Common myeloid progenitor, CD34-positive (primary cell): Measurements from ENCODE around the gene PRKCH.
"Not testable (repeated sequence)": the region's sequence is repeated elsewhere in the genome, so short reads cannot be mapped to it uniquely, and the experiment has no call there.

ENCODE experiments used
- CTCF ChIA-PET: fragments of 350-600 bp; sonication (Branson Sonifier 250); formaldehyde crosslinking; loops from one replicate; lab custom pipeline; 2021; ENCODE audit warnings: antibody characterized with exemption; lab: Charles Lee
- POLR2A ChIA-PET: fragments of 350-600 bp; sonication (Branson Sonifier 250); formaldehyde crosslinking; loops from one replicate; lab custom pipeline; 2021; ENCODE audit warnings: antibody characterized with exemption; lab: Charles Lee
- DNase-seq, 3 donors: peaks; one replicate each; pipeline versions ENCODE4 v3.0.0 to v3.0.0-alpha.2; 2013
- H3K27ac ChIP-seq, 2 experiments: 1 replicate in 1 of 2; 2 replicates in 1 of 2; pipeline ENCODE4 v1.7.0; 2013; ENCODE audit warnings: inconsistent platforms in 2 of 2, low read length in 2 of 2, mild to moderate bottlenecking in 2 of 2, low read depth in 1 of 2, moderate library complexity in 1 of 2; ENCODE audit not compliant: severe bottlenecking in 2 of 2, insufficient read depth in 1 of 2, poor library complexity in 1 of 2
- H3K27me3 ChIP-seq, 5 experiments: replicated peaks in 2 of 5; 1 replicate in 3 of 5; 2 replicates in 2 of 5; pipeline versions ENCODE4 v1.6.1 to v1.7.0; 2013; ENCODE audit warnings: low read length in 4 of 5, mild to moderate bottlenecking in 2 of 5, moderate library complexity in 2 of 5, inconsistent platforms in 1 of 5; ENCODE audit not compliant: insufficient read depth in 5 of 5, control insufficient read depth in 4 of 5
- H3K36me3 ChIP-seq, 4 experiments: 1 replicate in 2 of 4; 2 replicates in 2 of 4; pipeline versions ENCODE4 v1.6.1 to v1.7.0; 2013; ENCODE audit warnings: low read length in 3 of 4, control low read depth in 1 of 4, mild to moderate bottlenecking in 1 of 4; ENCODE audit not compliant: control insufficient read depth in 4 of 4, insufficient read depth in 4 of 4
- H3K4me1 ChIP-seq, 4 experiments: 1 replicate in 3 of 4; 2 replicates in 1 of 4; pipeline versions ENCODE4 v1.6.1 to v1.7.1; 2013; ENCODE audit warnings: low read length in 3 of 4, mild to moderate bottlenecking in 3 of 4, control low read depth in 1 of 4, inconsistent platforms in 1 of 4, moderate library complexity in 1 of 4; ENCODE audit not compliant: control insufficient read depth in 4 of 4, insufficient read depth in 4 of 4; ENCODE audit errors: control extremely low read depth in 1 of 4
- H3K4me3 ChIP-seq, 7 experiments: 1 replicate in 4 of 7; 2 replicates in 3 of 7; pipeline versions ENCODE4 v1.5.1 to v1.7.0; 2013; ENCODE audit warnings: mild to moderate bottlenecking in 7 of 7, low read length in 6 of 7, moderate library complexity in 6 of 7, inconsistent platforms in 2 of 7, low read depth in 2 of 7, control low read depth in 1 of 7; ENCODE audit not compliant: insufficient read depth in 4 of 7, control insufficient read depth in 1 of 7; ENCODE audit errors: extremely low read depth in 1 of 7
- H3K9me3 ChIP-seq, 5 experiments: 1 replicate in 4 of 5; 2 replicates in 1 of 5; pipeline versions ENCODE4 v1.6.1 to v1.7.1; 2013; ENCODE audit warnings: low read length in 4 of 5, mild to moderate bottlenecking in 2 of 5, inconsistent platforms in 1 of 5, low read depth in 1 of 5, moderate library complexity in 1 of 5; ENCODE audit not compliant: control insufficient read depth in 4 of 5, insufficient read depth in 2 of 5; ENCODE audit errors: control extremely low read depth in 1 of 5
- WGBS: methylation state at CpG from one replicate; pipeline ENCODE4 v1.1.5; 2013; ENCODE audit not compliant: insufficient coverage; 5-methylcytosine and 5-hydroxymethylcytosine counted together

PRKCH gene

DNA sequence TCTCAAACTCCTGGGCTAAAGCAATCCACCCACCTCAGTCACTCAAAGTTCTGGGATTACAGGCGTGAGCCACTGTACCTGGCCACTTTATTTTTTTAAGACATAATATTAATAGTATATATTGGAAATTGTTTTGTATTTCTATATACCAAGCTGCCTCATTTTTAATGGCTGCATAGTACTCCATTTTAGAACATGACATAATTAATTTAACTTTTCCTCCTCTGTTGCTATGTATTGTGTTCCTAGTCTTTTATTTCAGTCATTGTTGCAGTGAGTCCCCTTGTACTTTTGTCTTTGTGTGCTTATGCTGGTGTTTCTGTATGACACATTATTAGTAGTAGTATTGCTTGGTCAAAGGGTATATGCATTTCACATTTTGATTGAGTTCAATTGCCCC is 138.7 kb downstream of the PRKCH start:
- CTCF ChIA-PET = interaction anchor here (0.9 to 4.1 kb wide), 17 partner anchors 10 to 377 kb away, joined by 3 to 36 read pairs (median 5); partner anchors contain the start of gene SNAPC1
- H3K27ac ChIP-seq = no peak overlapping the region
- peaks cover 0 to 8% (median 5%) of the 10 kb centered on the region in 4 experiments for H3K4me1 ChIP-seq
- POLR2A ChIA-PET = no interaction called here
- no peaks in the 10 kb centered on the region for H3K9me3 ChIP-seq
- peaks cover 12 to 57% (median 19%) of the 10 kb centered on the region in 4 experiments for H3K36me3 ChIP-seq
- no peak for DNase-seq
- H3K4me3 ChIP-seq = no peak overlapping the region
- no CpG with 5 or more reads among the region's 1 CpG for WGBS
- no peaks in the 10 kb centered on the region for H3K27me3 ChIP-seq

DNA sequence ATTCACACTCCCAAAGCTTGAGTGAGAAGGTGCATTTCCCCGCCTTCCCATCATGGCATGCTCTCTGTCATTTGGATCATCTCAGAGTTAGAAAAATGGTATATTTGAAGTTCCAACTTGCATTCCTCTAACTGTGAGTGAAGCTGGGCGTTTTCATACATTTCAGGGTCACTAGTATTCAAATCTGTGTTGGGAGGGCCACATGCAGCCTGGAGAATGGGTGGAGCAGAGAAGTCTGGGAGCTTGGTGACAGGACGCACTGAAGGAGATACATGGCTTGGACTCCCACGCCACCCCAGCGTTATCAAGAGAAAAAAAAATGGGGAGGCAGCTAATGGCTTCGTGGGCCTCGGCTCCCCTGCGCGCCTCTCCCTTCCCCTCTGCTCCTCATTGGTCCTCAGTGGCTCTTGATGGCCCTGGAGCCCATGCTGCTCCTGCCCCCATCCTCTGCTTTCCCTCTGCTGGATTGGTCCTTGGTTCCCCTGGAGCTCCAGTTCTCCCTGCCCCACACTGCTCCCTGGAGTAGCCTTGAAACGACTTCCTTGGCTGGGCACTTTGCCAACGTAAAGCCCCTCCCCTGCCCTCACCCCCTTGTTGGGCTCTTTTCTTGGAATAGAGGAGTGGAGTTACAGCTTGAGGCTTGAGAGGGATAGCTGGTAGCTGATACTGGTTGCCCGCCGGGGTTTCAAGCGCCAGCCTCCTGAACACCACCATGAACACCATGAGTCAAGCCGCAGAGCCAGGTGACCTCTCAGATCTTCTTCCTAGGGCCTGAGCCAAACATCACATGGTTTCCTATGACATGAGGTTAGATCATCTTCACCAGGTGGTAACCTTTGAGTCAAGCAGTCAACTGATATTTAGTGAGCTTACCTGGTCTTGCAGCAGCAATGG is 139.6 kb downstream of the PRKCH start:
- Histone ChIP-seq H3K4me3 (no peak overlapping the region), H3K27ac (peak overlapping the region in 1 of 2 experiments; percentile 36), H3K27me3 (no peaks in the 10 kb centered on the region), H3K36me3 (peaks cover 12 to 50% (median 19%) of the 10 kb centered on the region in 4 experiments), H3K9me3 (no peaks in the 10 kb centered on the region), H3K4me1 (peaks cover 0 to 8% (median 5%) of the 10 kb centered on the region in 4 experiments)
- WGBS = 84% methylated on average over 10 of the region's 15 CpGs
- ChIA-PET CTCF (interaction anchor here (0.8 to 4.1 kb wide), 22 partner anchors 9 to 386 kb away, joined by 3 to 36 read pairs (median 4); partner anchors contain the start of gene SNAPC1), POLR2A (interaction anchor here (0.6 to 1.5 kb wide), 2 partner anchors 10 to 335 kb away, joined by 3 to 4 read pairs; no protein-coding TSS in a partner anchor)
- DNase-seq = no peak

- peak; percentile 69 to 84 (median 80) for DNase-seq
- H3K9me3 ChIP-seq = no peaks in the 10 kb centered on the region
- H3K27ac ChIP-seq = no peak overlapping the region
Observed at GRCh38 chr14:61461808-61462275, 140.5 kb downstream of the PRKCH start.

GRCh38 chr14:61462566-61463193 is 141.3 kb downstream of the PRKCH start:
- no peak overlapping the region for H3K4me3 ChIP-seq
- peaks cover 4 to 42% (median 10%) of the 10 kb centered on the region in 4 experiments for H3K36me3 ChIP-seq
- H3K9me3 ChIP-seq = no peaks in the 10 kb centered on the region
- 96% methylated on average over 3 of the region's 4 CpGs for WGBS
- ChIA-PET POLR2A (interaction anchor here (0.6 kb wide), 1 partner anchor 262 kb away, joined by 3 read pairs; no protein-coding TSS in a partner anchor), CTCF (interaction anchor here (0.6 to 4.1 kb wide), 7 partner anchors 117 to 375 kb away, joined by 3 to 36 read pairs (median 4); no protein-coding TSS in a partner anchor)
- H3K27me3 ChIP-seq = no peaks in the 10 kb centered on the region
- no peak overlapping the region for H3K27ac ChIP-seq
- peaks cover 0 to 24% (median 13%) of the 10 kb centered on the region in 4 experiments for H3K4me1 ChIP-seq
- no peak for DNase-seq

More at GRCh38 chr14:61461808-61462275, 140.5 kb downstream of the PRKCH start:
- Histone ChIP-seq H3K36me3 (peaks cover 10 to 49% (median 18%) of the 10 kb centered on the region in 4 experiments), H3K4me1 (peaks cover 0 to 16% (median 6%) of the 10 kb centered on the region in 4 experiments), H3K27me3 (no peaks in the 10 kb centered on the region), H3K4me3 (no peak overlapping the region)
- 54% methylated on average over 4 of the region's 7 CpGs for WGBS
- CTCF ChIA-PET = interaction anchor here (0.6 to 4.1 kb wide), 13 partner anchors 12 to 385 kb away, joined by 3 to 36 read pairs (median 4); no protein-coding TSS in a partner anchor
- POLR2A ChIA-PET = interaction anchor here (1.5 kb wide), 1 partner anchor 9 kb away, joined by 4 read pairs; no protein-coding TSS in a partner anchor

DNA sequence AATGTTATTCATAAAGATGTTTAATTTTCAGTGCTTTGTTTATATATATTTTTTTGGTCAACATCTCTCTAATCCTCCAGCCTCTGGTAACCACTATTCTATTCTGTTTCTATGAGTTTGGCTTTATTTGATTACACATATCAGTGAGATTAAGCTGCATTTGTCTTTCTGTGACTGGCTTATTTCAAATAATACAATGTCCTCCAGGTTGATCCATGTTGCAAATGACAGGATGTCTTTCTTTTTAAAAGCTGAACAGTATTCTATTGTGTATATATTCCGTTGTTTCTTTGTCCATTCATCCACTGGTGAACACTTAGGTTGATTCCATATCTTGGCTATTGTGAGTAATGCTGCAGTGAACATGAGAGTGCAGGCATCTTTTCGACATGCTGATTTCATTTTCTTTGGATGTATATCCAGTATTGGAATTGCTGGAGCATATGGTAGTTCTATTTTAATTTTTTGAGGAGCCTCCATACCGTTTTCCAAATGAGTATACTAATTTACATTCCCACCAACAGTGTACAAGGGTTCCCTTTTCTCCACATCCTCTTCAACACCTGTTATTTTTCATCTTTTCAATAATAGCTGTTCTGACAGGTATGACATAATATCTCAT is 142.4 kb downstream of the PRKCH start:
- H3K4me1 ChIP-seq = peaks cover 4 to 27% (median 14%) of the 10 kb centered on the region in 4 experiments

DNA sequence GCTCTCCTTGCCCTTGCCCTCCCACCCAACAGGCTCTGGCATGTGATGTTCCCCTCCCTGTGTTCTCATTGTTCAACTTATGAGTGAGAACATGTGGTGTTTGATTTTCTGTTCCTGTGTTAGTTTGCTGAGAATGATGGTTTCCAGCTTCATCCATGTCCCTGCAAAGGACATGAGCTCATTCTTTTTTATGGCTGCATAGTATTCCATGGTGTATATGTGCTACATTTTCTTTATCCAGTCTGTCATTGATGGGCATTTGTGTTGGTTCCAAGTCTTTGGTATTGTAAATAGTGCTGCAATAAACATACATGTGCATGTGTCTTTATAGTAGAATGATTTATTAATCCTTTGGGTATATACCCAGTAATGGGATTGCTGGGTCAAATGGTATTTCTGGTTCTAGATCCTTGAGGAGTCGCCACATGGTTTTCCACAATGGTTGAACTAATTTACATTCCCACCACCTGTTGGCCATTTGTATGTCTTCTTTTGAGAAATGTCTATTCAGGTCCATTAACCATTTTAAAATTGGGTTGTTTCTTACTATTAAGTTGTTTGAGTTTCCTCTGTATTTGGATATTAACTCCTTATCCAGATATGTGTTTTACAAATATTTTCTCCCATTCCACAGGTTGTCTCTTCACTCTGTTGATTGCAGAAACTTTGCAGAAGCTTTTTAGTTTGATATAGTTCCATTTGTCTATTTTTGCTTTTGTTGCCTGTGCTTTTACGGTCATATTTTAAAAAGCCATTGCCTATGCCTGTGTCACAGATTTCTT is 143.4 kb downstream of the PRKCH start:
- H3K4me3 ChIP-seq, H3K27ac ChIP-seq, H3K27me3 ChIP-seq, POLR2A ChIA-PET, H3K9me3 ChIP-seq, DNase-seq: not testable (repeated sequence)
- CTCF ChIA-PET = interaction anchor here (0.7 to 2.9 kb wide), 7 partner anchors 11 to 373 kb away, joined by 3 to 11 read pairs (median 4); no protein-coding TSS in a partner anchor
- 100% methylated on average over 1 of the region's 2 CpGs for WGBS
- H3K36me3 ChIP-seq = peaks cover 0 to 23% (median 7%) of the 10 kb centered on the region in 4 experiments
- H3K4me1 ChIP-seq = peaks cover 4 to 36% (median 18%) of the 10 kb centered on the region in 4 experiments

More for the DNA sequence above, 142.4 kb downstream of the PRKCH start:
- 90% methylated on average over 1 of the region's 3 CpGs for WGBS
- Histone ChIP-seq H3K27ac (no peak overlapping the region), H3K4me3 (no peak overlapping the region), H3K36me3 (peaks cover 0 to 31% (median 7%) of the 10 kb centered on the region in 4 experiments), H3K9me3 (no peaks in the 10 kb centered on the region), H3K27me3 (no peaks in the 10 kb centered on the region)
- ChIA-PET CTCF (interaction anchor here (0.7 to 1.1 kb wide), 2 partner anchors 27 to 267 kb away, joined by 3 read pairs; no protein-coding TSS in a partner anchor), POLR2A (no interaction called here)
- no peak for DNase-seq
